ENCODE data around the gene PCDH19. TPM values are rescaled to one million over a fixed set of nuclear protein-coding genes. Genes with fewer than 3 reads are reported as not detected.

Gene PCDH19
- total and polyA plus RNA-seq, 12 donors, result 0.15 to 1.8 (median 0.63) TPM

DNA sequence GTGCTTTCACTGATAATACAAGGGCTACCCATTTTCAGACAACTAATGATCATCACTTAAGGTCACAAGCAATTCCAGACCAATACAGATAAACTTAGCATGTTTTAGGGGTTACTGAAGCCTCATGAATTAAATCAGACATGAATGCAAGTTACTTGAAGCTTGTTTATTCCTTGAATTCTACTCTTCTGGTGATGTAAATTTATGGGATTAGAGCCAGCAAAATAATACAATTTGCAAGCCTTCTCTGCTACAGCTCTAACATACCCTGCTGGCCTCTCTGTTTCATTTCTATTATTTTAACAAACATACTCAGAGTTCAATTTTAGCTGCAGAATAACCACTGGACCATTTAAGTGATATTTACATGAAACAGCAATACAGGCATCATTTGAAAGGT, 60.7 kb downstream of the PCDH19 start:
- no peak overlapping the region for H3K27ac ChIP-seq
- DNase-seq (no peak), ATAC-seq (no peak)
- intact Hi-C loops (cut with DNase I), result no loop called here
- H3K4me3 ChIP-seq, result no peak overlapping the region
- H3K36me3 ChIP-seq, result no peaks in the 10 kb centered on the region
- TF ChIP-seq, protein P1, sequence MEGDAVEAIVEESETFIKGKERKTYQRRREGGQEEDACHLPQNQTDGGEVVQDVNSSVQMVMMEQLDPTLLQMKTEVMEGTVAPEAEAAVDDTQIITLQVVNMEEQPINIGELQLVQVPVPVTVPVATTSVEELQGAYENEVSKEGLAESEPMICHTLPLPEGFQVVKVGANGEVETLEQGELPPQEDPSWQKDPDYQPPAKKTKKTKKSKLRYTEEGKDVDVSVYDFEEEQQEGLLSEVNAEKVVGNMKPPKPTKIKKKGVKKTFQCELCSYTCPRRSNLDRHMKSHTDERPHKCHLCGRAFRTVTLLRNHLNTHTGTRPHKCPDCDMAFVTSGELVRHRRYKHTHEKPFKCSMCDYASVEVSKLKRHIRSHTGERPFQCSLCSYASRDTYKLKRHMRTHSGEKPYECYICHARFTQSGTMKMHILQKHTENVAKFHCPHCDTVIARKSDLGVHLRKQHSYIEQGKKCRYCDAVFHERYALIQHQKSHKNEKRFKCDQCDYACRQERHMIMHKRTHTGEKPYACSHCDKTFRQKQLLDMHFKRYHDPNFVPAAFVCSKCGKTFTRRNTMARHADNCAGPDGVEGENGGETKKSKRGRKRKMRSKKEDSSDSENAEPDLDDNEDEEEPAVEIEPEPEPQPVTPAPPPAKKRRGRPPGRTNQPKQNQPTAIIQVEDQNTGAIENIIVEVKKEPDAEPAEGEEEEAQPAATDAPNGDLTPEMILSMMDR (IDR thresholded peaks at IDR 0.05), result no peak
- no peaks in the 10 kb centered on the region for H3K4me1 ChIP-seq
- H3K27me3 ChIP-seq, result peaks cover 0 to 25% (median 0%) of the 10 kb centered on the region in 7 donors
- H3K9me3 ChIP-seq, result no peaks in the 10 kb centered on the region

DNA sequence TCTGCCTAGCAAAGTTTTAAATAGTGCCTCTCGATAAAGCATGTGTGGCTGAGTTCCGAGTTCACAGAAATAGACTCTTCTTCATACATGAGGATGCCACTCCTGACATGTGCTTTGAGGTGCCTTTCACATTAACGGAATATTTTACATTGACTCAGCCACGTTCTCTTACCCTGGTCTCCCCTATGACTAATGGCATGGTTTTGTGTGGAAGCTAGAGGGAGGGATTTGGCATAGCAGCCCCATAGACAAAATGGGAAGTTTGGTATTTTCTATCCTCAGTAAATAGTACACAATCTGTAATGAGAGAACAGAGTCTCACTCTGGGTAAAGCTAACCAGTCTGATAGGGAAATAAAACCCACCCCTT, 68.9 kb downstream of the PCDH19 start:
- WGBS, 2 donors, result 69 to 70% methylated on average over 4 of the region's 4 CpGs
- intact Hi-C loops (cut with DNase I), result no loop called here
- H3K4me3 ChIP-seq, result no peak overlapping the region
- no peak overlapping the region for H3K27ac ChIP-seq
- ATAC-seq (no peak), DNase-seq (no peak)
- H3K27me3 ChIP-seq, result peaks cover 0 to 29% (median 0%) of the 10 kb centered on the region in 7 donors
- H3K36me3 ChIP-seq, result no peaks in the 10 kb centered on the region
- TF ChIP-seq, protein P1 (IDR thresholded peaks at IDR 0.05), result no peak
- no peaks in the 10 kb centered on the region for H3K9me3 ChIP-seq
- no peaks in the 10 kb centered on the region for H3K4me1 ChIP-seq

DNA sequence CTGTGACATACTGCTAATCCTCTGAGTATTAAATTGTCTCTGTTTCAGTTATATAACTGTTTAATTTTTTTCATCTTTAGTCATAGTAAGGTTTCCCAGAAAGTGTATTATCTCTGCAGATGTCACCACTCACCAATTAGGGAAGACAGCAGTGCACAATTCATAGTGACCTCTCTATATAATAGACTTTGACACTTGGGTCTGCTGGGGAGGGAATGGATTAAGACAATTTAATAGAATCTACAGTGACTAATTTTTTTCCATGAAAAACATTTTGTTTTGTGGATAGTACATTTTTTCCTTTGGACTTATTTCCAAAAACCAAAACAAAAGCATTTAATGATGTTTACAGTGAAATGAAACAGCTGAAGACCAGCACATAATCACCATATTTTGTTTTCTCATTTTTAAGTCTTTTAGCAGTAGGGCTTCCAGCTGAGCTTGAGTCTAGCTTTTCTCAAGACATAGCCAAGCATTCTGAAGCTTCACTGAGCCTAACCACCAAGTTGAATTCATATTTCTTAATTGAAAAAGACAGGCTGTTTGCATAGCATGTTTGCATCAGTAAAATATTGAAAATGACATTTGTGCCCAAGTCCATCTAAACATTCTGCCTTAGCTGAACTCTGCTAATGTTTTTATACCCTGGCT, 69.5 kb downstream of the PCDH19 start:
- H3K27me3 ChIP-seq, result peaks cover 0 to 33% (median 0%) of the 10 kb centered on the region in 7 donors
- H3K27ac ChIP-seq, result no peak overlapping the region
- H3K9me3 ChIP-seq, result no peaks in the 10 kb centered on the region
- no peak overlapping the region for H3K4me3 ChIP-seq
- no peaks in the 10 kb centered on the region for H3K4me1 ChIP-seq
- TF ChIP-seq, protein P1 (IDR thresholded peaks at IDR 0.05), result no peak
- no peaks in the 10 kb centered on the region for H3K36me3 ChIP-seq
- no peak for DNase-seq
- intact Hi-C loops (cut with DNase I), result no loop called here
- no peak for ATAC-seq

DNA sequence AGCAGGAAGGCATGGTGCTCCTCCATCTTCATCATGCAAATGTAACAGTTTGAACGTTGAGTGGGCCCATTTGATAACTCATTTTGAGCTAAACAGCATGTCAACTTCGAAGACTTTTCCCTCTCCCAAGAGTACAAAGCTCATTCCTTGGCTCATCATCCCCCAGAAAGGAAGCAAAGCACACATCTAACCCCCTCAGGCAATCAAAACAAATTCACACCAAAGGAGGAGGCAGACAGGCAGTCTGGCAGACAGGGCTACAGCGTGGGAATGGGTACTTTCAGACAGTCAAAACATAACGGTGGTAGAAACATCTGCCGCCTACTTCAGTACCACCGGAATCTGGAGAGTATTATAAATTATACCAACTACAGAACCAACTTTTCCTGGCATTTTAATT, 81.7 kb downstream of the PCDH19 start:
- intact Hi-C loops (cut with DNase I), result no loop called here
- TF ChIP-seq, protein P1 (IDR thresholded peaks at IDR 0.05), result no peak
- 71 to 73% methylated on average over 6 of the region's 6 CpGs for WGBS, 2 donors

More for the DNA sequence above, 81.7 kb downstream of the PCDH19 start:
- ATAC-seq, result no peak
- Histone ChIP-seq H3K27ac (no peak overlapping the region), H3K27me3 (peaks cover 0 to 32% (median 0%) of the 10 kb centered on the region in 7 donors), H3K9me3 (no peaks in the 10 kb centered on the region), H3K4me1 (no peaks in the 10 kb centered on the region), H3K36me3 (no peaks in the 10 kb centered on the region), H3K4me3 (no peak overlapping the region)
- DNase-seq, result no peak
